HL-60/S4 treated with phorbol 12-myristate 13-acetate at 8.2 ng/mL for 4 days and 3 days (cell line): ENCODE results near the gene WWOX.

Experiments
- in situ Hi-C: fragments of 300-500 bp; cut with MboI; formaldehyde crosslinking; loops from 2 replicates; pipeline ENCODE4 v1.15.0; 2022; ENCODE audit warnings: low sequenced_read_pairs

The WWOX gene

DNA sequence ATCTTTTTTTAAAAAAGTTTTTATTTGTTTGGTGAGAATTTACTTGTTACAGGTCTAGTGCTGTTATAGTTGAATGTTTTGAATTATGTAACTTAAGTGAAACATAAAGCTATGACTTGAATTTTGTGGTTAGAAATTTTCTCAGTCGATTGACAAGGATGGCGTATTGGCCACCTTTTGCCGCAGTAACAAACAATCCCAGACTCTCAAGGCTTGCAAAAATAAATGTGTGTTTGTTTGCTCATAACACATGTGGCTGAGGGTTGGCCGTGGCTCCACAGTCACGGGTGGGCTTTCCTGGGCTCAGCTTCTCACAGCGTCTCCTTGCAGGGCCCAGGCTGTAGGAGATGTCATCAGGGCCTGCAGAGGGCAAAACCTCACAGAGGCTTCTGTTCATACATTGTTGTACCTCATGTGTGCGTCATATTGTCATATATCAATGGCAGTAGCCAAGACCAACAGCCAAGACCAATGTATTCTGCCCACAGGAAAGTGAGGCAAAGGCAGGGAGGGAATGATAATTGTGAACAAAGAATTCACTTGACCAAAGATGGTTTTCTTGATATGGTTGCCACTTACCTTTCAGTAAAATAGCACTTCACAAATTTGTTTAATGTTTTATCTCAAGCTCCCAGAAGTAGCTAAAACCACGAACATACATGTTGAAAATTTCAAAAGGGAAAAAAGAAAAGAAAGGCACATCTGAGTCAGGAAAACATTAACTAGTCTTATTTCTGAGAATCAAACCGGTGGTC, 93.5 kb downstream of the WWOX start:
- in situ Hi-C loops: no loop called here

DNA sequence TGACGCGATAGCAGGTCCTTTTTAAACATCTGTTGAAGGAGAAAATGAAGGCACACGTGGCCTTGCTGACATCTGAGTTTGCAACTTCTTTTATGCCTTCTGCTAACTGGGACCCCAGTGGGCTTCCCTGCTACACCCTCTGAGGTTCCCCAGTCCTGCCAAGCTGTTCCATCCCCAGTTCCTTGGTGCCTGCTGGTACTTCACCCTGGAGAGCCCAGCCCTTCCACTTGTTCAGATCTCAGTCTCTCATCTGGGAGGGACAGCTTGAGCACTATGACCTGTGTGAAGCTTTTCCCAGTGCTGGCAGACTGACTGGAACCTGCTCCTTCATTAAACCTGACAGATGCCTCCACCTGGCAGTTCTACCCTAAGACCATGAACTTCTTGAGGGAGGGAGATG, 95.5 kb downstream of the WWOX start:
- in situ Hi-C loops: no loop called here

GRCh38 chr16:78195797-78196196, 96.3 kb downstream of the WWOX start:
- in situ Hi-C loops: no loop called here

- in situ Hi-C loops: no loop called here
These were observed 97.0 kb downstream of the WWOX start for GRCh38 chr16:78196502-78196901.

DNA sequence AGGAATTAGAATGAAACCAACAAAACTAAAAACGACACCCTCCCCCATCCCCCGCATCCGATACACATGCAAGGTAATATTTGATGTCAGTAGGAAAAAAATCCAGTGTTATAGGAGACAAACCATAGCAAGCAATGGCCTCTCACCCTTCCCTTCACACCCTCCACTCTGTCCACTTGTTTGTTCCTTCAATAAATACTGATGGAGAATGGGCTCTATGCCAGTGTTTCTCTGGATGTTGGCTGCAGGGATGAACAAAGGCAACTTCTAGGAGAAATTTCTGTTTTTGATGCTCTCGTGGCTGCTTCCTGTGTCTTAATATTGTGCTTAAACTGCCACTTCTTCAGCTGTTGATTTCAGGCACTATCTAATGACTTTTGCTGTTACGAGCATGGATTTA, 98.8 kb downstream of the WWOX start:
- in situ Hi-C loops: no loop called here

- in situ Hi-C loops: no loop called here
These were observed 100.0 kb downstream of the WWOX start for GRCh38 chr16:78199325-78200022.

GRCh38 chr16:78200023-78200389, 100.6 kb downstream of the WWOX start:
- in situ Hi-C loops: no loop called here

DNA sequence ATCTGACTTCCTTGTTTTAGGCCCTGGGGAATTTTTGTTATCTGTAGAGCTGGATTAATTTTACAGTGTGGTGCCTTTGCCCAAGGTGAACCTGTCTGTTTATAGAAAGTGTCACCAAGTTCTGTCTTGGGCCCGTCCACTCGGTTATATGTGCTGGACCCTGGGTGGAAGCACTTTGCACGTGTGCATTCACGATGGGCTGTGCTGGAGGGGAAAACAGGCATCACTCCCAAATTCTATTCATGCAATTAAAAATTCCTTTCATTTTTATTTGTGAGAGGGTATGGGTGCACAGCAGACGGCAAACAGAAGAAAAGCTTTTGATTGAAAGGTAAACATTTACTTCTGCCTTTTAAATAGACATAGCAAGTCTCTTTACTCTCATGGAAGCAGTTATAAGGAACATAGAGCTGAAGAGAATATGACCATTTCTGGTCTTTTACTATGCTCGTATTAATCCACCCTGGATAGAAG, 101.2 kb downstream of the WWOX start:
- in situ Hi-C loops: no loop called here

DNA sequence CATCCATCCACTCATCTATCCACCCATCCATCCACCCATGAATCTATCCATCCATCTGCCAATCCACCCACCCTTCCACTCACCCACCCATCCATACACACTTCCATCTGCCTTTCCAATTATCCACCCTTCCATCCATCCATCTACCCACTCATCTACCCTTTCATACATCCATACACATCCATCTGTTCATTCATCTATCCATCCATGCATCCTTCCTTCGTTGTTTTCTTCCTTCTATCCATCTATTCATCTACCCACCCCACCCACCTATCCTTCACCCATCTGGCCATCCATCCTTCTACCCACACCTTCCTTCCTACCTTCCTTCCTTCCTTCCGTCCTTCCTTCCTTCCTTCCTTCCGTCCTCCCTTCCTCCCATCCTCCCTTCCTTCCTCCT, 106.1 kb downstream of the WWOX start:
- in situ Hi-C loops: no loop called here

DNA sequence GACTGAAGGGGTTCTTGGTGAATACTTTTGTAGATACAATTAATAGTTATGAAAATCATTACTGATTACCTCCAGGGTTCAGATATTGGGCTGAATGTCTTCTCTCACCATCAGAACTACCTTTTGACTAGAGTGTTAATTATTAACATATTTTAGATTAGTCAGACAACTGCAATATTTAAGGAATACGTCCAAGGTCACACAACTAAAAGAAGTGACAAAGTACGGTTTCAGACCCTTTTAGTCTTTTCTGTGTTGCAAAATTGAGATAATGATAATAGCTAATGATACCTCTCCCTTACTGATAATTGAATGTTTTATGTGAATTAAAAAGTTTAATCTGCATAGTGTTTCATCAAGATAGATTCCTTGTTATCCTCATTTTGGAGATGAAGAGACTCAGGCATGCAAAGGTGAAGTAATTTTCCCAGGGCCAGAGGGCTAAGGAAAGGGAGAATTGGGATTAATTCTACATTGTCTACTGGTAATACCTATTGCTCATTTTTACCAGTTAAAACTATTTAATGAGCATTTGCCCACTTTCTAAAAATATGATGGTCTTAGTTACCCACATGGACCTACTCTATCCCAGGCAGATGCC, 107.3 kb downstream of the WWOX start:
- in situ Hi-C loops: no loop called here

- in situ Hi-C loops: no loop called here
These were observed 110.7 kb downstream of the WWOX start for GRCh38 chr16:78209951-78210661.

GRCh38 chr16:78211020-78211599, 111.7 kb downstream of the WWOX start:
- in situ Hi-C loops: no loop called here

GRCh38 chr16:78211946-78212345, 112.5 kb downstream of the WWOX start:
- in situ Hi-C loops: no loop called here

DNA sequence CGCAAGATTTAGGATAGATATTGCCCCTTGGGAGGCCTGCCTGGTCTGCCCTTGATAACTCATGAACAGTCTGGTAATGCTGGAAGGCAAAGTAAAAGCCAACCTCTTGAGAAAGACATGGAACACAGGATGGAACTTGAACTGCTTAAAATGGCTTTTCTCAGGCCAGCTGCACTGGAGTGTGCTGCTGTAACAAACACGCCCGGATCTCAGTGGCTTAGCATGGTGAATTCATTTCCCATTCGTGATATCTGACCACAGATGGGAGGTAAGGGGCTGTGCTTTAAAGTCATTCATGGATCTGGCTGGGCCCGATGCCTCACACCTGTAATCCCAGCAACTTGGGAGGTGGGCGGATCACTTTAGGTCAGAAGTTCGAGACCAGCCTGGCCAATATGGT, 113.2 kb downstream of the WWOX start:
- in situ Hi-C loops: no loop called here

GRCh38 chr16:78213751-78214150, 114.3 kb downstream of the WWOX start:
- in situ Hi-C loops: no loop called here

GRCh38 chr16:78215222-78215621, 115.8 kb downstream of the WWOX start:
- in situ Hi-C loops: no loop called here

DNA sequence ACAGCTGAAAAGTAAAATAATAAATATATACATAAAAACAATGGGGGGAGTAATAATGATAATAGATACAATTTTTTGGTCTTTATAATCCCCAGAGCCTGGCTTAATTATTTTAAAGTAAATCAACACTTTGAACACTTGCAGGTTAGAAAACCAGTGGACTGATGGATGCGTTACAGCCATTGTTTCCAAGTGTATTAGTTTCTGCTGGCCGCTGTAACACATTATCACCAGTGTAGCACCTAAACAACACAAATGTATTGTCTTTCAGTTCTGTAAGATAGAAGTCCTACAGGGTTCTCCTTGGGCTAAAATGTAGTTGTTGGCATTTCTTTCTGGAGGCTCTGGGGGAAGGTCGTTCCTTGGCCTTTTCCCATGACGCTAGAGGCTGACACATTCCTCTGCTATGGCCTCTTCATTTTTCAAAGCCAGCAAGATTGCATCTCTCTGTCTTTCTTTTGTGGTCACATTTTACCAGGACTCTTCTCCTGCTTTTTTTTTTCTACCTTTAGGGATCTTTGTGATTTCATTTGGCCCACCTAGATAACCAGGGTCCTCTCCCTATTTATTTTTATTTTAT, 116.8 kb downstream of the WWOX start:
- in situ Hi-C loops: no loop called here

- in situ Hi-C loops: no loop called here
These were observed 117.8 kb downstream of the WWOX start for GRCh38 chr16:78217276-78217675.

DNA sequence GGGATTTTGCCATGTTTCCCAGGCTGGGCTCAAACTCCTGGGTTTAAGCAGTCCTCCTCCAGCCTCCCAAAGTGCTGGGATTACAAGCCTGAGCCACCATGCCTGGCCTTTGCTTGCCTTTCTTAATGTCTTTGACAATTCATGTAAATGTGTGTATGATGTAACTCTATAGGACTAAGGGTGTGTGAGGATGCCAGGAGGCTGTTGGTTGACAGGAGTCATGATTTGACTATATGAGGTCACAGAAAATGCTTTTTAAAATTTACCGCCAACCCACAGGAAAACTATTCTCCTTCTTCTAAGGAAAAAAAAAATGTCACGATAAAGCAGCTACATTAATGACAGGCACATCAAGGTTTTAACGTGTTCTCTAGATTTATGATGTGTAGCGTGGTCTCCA, 118.8 kb downstream of the WWOX start:
- in situ Hi-C loops: no loop called here

- in situ Hi-C loops: no loop called here
These were observed 119.6 kb downstream of the WWOX start for GRCh38 chr16:78218856-78219651.
